ENCODE measurements around the gene ADAM22. TPM values are rescaled to one million over a fixed set of nuclear protein-coding genes. Genes with fewer than 3 reads are reported as not detected.

ADAM22 gene
- total and polyA plus RNA-seq, 9 donors: 1.0 to 18.0 (median 5.5) TPM

- intact Hi-C loops (cut with DNase I): no loop called here
- no peak for DNase-seq
- Histone ChIP-seq H3K27me3 (no peaks in the 10 kb centered on the region), H3K9me3 (no peaks in the 10 kb centered on the region), H3K4me3 (no peak overlapping the region), H3K36me3 (no peaks in the 10 kb centered on the region), H3K4me1 (ENCODE audit: insufficient read depth) (no peaks in the 10 kb centered on the region), H3K27ac (no peak overlapping the region)
- 92 to 95% (median 93%) methylated on average over 2 of the region's 2 CpGs for WGBS, 3 donors
- TF ChIP-seq EP300 (IDR thresholded peaks at IDR 0.05) (no peak), POLR2A (IDR thresholded peaks at IDR 0.05) (no peak), CTCF (IDR thresholded peaks at IDR 0.05) (no peak)
Observed at GRCh38 chr7:88027724-88028123, 93.7 kb downstream of the ADAM22 start.

GRCh38 chr7:88034083-88034695 lies 100.1 kb downstream of the ADAM22 start:
- TF ChIP-seq POLR2A (IDR thresholded peaks at IDR 0.05) (no peak), EP300 (IDR thresholded peaks at IDR 0.05) (no peak), CTCF (IDR thresholded peaks at IDR 0.05) (no peak)
- no peaks in the 10 kb centered on the region for H3K4me1 ChIP-seq (ENCODE audit: insufficient read depth)

DNA sequence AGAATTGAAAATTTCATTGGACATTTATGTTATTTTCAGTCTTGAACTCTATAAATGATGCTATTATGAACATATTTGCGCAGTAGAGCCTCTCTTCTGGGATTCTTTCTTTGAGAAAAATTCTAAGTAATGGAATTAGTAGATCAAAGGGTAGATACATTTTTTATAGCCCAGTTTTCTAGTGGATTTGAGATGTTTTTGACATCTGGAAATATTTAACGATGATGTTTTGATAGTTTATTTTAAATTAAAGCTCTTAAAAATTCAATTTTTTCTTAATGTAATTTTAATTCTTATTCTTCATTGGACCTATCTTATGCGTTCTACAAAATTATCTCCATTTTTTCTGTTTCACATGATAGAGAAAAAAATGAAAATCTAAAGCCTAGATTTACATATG lies 103.0 kb downstream of the ADAM22 start:
- Histone ChIP-seq H3K27me3 (no peaks in the 10 kb centered on the region), H3K4me1 (ENCODE audit: insufficient read depth) (no peaks in the 10 kb centered on the region), H3K9me3 (no peaks in the 10 kb centered on the region), H3K36me3 (no peaks in the 10 kb centered on the region), H3K4me3 (no peak overlapping the region), H3K27ac (no peak overlapping the region)
- DNase-seq: no peak
- WGBS, 3 donors: 93 to 95% (median 94%) methylated on average over 3 of the region's 3 CpGs
- TF ChIP-seq POLR2A (IDR thresholded peaks at IDR 0.05) (no peak), EP300 (IDR thresholded peaks at IDR 0.05) (no peak), CTCF (IDR thresholded peaks at IDR 0.05) (no peak)
- intact Hi-C loops (cut with DNase I): no loop called here

More at GRCh38 chr7:88034083-88034695, 100.1 kb downstream of the ADAM22 start:
- no peaks in the 10 kb centered on the region for H3K27me3 ChIP-seq
- intact Hi-C loops (cut with DNase I): no loop called here
- H3K27ac ChIP-seq: no peak overlapping the region
- H3K36me3 ChIP-seq: no peaks in the 10 kb centered on the region
- WGBS, 3 donors: 86 to 92% (median 91%) methylated on average over 7 of the region's 7 CpGs
- H3K4me3 ChIP-seq: no peak overlapping the region
- DNase-seq: no peak
- H3K9me3 ChIP-seq: no peaks in the 10 kb centered on the region

GRCh38 chr7:88040694-88041093 lies 106.6 kb downstream of the ADAM22 start:
- H3K27me3 ChIP-seq: no peaks in the 10 kb centered on the region
- no peaks in the 10 kb centered on the region for H3K4me1 ChIP-seq (ENCODE audit: insufficient read depth)
- 47 to 59% (median 48%) methylated on average over 1 of the region's 1 CpG for WGBS, 3 donors
- no peak for DNase-seq
- H3K4me3 ChIP-seq: no peak overlapping the region
- H3K9me3 ChIP-seq: no peaks in the 10 kb centered on the region
- no peaks in the 10 kb centered on the region for H3K36me3 ChIP-seq
- H3K27ac ChIP-seq: no peak overlapping the region
- intact Hi-C loops (cut with DNase I): no loop called here
- TF ChIP-seq POLR2A (IDR thresholded peaks at IDR 0.05) (no peak), EP300 (IDR thresholded peaks at IDR 0.05) (no peak), CTCF (IDR thresholded peaks at IDR 0.05) (no peak)

All from ovary (tissue), 9 donors.